SU-DHL-6 (cell line): ENCODE measurements around the gene MLLT10.

ENCODE experiments used
- H2AFZ ChIP-seq: fragments of 200-600 bp; sonication (generic); 2 replicates; pipeline ENCODE4 v1.6.1; 2014; ENCODE audit warnings: low read depth, mild to moderate bottlenecking, moderate library complexity, mixed read lengths, antibody characterized with exemption, low read length; ENCODE audit not compliant: severe bottlenecking
- H3F3A ChIP-seq: fragments of 200-600 bp; shearing (Covaris generic); 2 replicates; pipeline ENCODE4 v1.6.0; 2016; ENCODE audit warnings: antibody characterized with exemption, mild to moderate bottlenecking; ENCODE audit not compliant: insufficient read depth
- H3K27ac ChIP-seq: fragments of 200-600 bp; sonication (generic); 2 replicates; pipeline ENCODE4 v1.5.1; 2016; ENCODE audit warnings: low read depth, mild to moderate bottlenecking, low read length, moderate library complexity, mixed read lengths
- H3K27me3 ChIP-seq: fragments of 200-600 bp; sonication (generic), shearing (Covaris generic); 2 replicates; pipeline ENCODE4 v1.6.0; 2014; ENCODE audit warnings: mild to moderate bottlenecking, low read length
- H3K36me3 ChIP-seq: fragments of 200-600 bp; sonication (generic); 2 replicates; pipeline ENCODE4 v1.6.1; 2014; ENCODE audit warnings: mild to moderate bottlenecking, low read length, mixed read lengths
- H3K4me2 ChIP-seq: fragments of 300-600, 200-600 bp; shearing (Covaris generic), sonication (generic); 2 replicates; pipeline ENCODE4 v1.6.0; 2014; ENCODE audit warnings: low read length, low read depth, mild to moderate bottlenecking; ENCODE audit not compliant: poor library complexity, severe bottlenecking
- H3K4me3 ChIP-seq: fragments of 200-600 bp; sonication (generic); 2 replicates; pipeline ENCODE4 v1.5.1; 2014; ENCODE audit warnings: antibody characterized with exemption, low read length, mild to moderate bottlenecking, mixed read lengths; ENCODE audit not compliant: insufficient read depth, poor library complexity, severe bottlenecking
- H3K79me2 ChIP-seq: fragments of 200-600 bp; sonication (generic); 2 replicates; pipeline ENCODE4 v1.6.1; 2014; ENCODE audit warnings: mild to moderate bottlenecking, low read length, moderate library complexity; ENCODE audit not compliant: insufficient read depth
- H3K9ac ChIP-seq: fragments of 200-600 bp; sonication (generic); 2 replicates; pipeline ENCODE4 v1.7.0; 2014; ENCODE audit warnings: mild to moderate bottlenecking, low read length
- H3K9me2 ChIP-seq: fragments of 200-600 bp; sonication (generic); replicated peaks from 2 replicates; pipeline ENCODE4 v1.6.1; 2014; ENCODE audit warnings: low read length; ENCODE audit not compliant: insufficient read depth
- H3K9me3 ChIP-seq: fragments of 200-600 bp; sonication (generic); 2 replicates; pipeline ENCODE4 v1.6.1; 2014; ENCODE audit warnings: low read length, mixed read lengths; ENCODE audit not compliant: insufficient read depth
- H4K20me1 ChIP-seq: fragments of 200-600 bp; sonication (generic); 2 replicates; pipeline ENCODE4 v1.6.1; 2014; ENCODE audit warnings: low read depth, mild to moderate bottlenecking, antibody characterized with exemption, low read length, moderate library complexity, mixed read lengths
- EZH2phosphoT487 ChIP-seq: fragments of 200-600 bp; sonication (generic), shearing (Covaris generic); conservative IDR thresholded peaks from 2 replicates; pipeline ENCODE4 v1.6.1; 2018; ENCODE audit warnings: mild to moderate bottlenecking, antibody characterized with exemption, low read length, moderate library complexity, mixed read lengths
- TF ChIP-seq, protein P1 (sequence below): fragments of 200-600 bp; sonication (generic); IDR thresholded peaks from one replicate; pipeline ENCODE4 v1.5.1; 2017; ENCODE audit warnings: antibody characterized with exemption, mild to moderate bottlenecking, low read length, moderate library complexity; ENCODE audit not compliant: insufficient read depth, poor library complexity, severe bottlenecking

Gene MLLT10

GRCh38 chr10:21499701-21500577 is 34.1 kb upstream of the MLLT10 start:
- H4K20me1 ChIP-seq, result no peaks in the 10 kb centered on the region
- H3K79me2 ChIP-seq, result no peaks in the 10 kb centered on the region
- H3K36me3 ChIP-seq, result no peaks in the 10 kb centered on the region
- H3K27me3 ChIP-seq, result no peaks in the 10 kb centered on the region; the same call in 1 of the 2 replicates
- TF ChIP-seq EZH2phosphoT487, result no peak
- TF ChIP-seq, protein P1, sequence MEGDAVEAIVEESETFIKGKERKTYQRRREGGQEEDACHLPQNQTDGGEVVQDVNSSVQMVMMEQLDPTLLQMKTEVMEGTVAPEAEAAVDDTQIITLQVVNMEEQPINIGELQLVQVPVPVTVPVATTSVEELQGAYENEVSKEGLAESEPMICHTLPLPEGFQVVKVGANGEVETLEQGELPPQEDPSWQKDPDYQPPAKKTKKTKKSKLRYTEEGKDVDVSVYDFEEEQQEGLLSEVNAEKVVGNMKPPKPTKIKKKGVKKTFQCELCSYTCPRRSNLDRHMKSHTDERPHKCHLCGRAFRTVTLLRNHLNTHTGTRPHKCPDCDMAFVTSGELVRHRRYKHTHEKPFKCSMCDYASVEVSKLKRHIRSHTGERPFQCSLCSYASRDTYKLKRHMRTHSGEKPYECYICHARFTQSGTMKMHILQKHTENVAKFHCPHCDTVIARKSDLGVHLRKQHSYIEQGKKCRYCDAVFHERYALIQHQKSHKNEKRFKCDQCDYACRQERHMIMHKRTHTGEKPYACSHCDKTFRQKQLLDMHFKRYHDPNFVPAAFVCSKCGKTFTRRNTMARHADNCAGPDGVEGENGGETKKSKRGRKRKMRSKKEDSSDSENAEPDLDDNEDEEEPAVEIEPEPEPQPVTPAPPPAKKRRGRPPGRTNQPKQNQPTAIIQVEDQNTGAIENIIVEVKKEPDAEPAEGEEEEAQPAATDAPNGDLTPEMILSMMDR, result no peak
- no peak overlapping the region for H3K4me3 ChIP-seq
- H3K9me3 ChIP-seq, result no peaks in the 10 kb centered on the region
- no peak overlapping the region for H2AFZ ChIP-seq
- no peaks in the 10 kb centered on the region for H3F3A ChIP-seq
- no peak overlapping the region for H3K4me2 ChIP-seq
- H3K9ac ChIP-seq, result no peak overlapping the region
- H3K27ac ChIP-seq, result no peak overlapping the region
- H3K9me2 ChIP-seq, result no peaks in the 10 kb centered on the region

DNA sequence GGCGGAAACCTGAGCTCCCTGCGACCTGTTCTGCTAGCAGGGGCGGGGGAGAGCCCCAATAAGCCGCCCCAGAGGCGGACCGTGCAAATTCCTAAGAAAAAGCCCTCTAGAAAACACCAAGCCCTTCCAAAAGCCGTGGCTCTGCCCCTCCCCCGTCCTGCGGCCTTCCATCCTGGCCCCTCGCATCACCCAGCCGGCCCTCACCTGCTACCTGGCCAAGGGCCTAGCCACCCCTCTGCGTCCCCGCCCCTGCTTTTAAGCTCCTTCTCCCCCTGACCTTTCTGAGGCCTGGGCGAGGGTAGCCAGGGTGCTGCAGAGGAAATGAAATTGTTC is 33.5 kb upstream of the MLLT10 start:
- Histone ChIP-seq H3K9ac (no peak overlapping the region), H3K79me2 (no peaks in the 10 kb centered on the region), H3K27me3 (no peaks in the 10 kb centered on the region; the same call in 1 of the 2 replicates), H3K9me2 (no peaks in the 10 kb centered on the region), H3K9me3 (no peaks in the 10 kb centered on the region), H3K4me2 (no peak overlapping the region), H3K4me3 (no peak overlapping the region), H3K36me3 (no peaks in the 10 kb centered on the region), H3F3A (no peaks in the 10 kb centered on the region), H3K27ac (no peak overlapping the region), H4K20me1 (no peaks in the 10 kb centered on the region), H2AFZ (no peak overlapping the region)
- no peak for TF ChIP-seq EZH2phosphoT487
- TF ChIP-seq, protein P1, result no peak

GRCh38 chr10:21501091-21501490 is 32.9 kb upstream of the MLLT10 start:
- Histone ChIP-seq H3F3A (no peaks in the 10 kb centered on the region), H3K9me2 (no peaks in the 10 kb centered on the region), H2AFZ (no peak overlapping the region), H3K9ac (no peak overlapping the region), H3K4me2 (no peak overlapping the region), H3K27ac (no peak overlapping the region), H3K9me3 (no peaks in the 10 kb centered on the region), H4K20me1 (no peaks in the 10 kb centered on the region), H3K27me3 (no peaks in the 10 kb centered on the region; the same call in 1 of the 2 replicates), H3K4me3 (no peak overlapping the region), H3K79me2 (no peaks in the 10 kb centered on the region), H3K36me3 (no peaks in the 10 kb centered on the region)
- TF ChIP-seq EZH2phosphoT487, result no peak
- TF ChIP-seq, protein P1, result no peak
